ENCODE results near the gene ST7L. TPM values are rescaled to one million over a fixed set of nuclear protein-coding genes. Genes with fewer than 3 reads are reported as not detected.

The ST7L gene
- total RNA-seq, 4 donors from 2014 or later: 18.2 to 34.1 (median 19.9) TPM

DNA sequence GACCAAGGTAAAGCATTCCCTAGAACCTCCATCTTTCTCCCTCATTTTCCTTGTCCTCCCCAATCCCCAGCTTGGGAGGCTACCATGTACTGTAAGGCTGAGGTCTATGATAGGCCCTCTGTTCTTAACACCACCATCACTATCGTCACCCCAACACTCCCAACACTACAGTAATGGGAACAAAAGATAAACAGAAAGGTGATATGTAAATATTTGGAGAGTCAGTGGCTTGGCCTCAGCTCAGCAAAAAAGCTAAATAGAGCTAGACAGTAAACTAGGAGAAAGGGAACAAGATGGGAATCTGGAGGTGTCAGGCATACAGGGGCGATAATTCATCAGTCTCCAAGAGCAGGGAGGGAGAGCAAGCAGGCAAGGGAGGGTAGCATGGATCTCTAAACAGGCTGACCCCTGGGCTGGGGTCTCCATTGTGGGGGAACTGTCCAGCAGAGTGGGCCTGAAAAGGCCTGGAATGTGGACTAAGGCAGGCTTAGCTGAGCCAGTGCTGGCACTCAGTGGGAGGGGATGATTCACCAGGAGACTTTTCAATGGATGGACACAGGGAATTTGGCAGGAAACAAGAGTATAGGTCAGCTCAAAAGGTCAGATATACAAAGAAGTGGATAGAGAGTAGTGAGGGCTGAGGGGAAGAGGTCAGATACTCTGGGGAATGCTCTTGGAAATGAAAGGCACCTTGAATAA, 103.5 kb downstream of the ST7L start:
- no peak overlapping the region for H3K27ac ChIP-seq
- no peaks in the 10 kb centered on the region for H3K9me3 ChIP-seq
- H3K4me3 ChIP-seq: no peak overlapping the region
- H3K27me3 ChIP-seq: peaks cover 3% of the 10 kb centered on the region
- TF ChIP-seq EP300 (IDR thresholded peaks at IDR 0.05) (no peak), POLR2AphosphoS5 (IDR thresholded peaks at IDR 0.05) (no peak), POLR2A (IDR thresholded peaks at IDR 0.05) (no peak)
- TF ChIP-seq, protein P1, sequence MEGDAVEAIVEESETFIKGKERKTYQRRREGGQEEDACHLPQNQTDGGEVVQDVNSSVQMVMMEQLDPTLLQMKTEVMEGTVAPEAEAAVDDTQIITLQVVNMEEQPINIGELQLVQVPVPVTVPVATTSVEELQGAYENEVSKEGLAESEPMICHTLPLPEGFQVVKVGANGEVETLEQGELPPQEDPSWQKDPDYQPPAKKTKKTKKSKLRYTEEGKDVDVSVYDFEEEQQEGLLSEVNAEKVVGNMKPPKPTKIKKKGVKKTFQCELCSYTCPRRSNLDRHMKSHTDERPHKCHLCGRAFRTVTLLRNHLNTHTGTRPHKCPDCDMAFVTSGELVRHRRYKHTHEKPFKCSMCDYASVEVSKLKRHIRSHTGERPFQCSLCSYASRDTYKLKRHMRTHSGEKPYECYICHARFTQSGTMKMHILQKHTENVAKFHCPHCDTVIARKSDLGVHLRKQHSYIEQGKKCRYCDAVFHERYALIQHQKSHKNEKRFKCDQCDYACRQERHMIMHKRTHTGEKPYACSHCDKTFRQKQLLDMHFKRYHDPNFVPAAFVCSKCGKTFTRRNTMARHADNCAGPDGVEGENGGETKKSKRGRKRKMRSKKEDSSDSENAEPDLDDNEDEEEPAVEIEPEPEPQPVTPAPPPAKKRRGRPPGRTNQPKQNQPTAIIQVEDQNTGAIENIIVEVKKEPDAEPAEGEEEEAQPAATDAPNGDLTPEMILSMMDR (IDR thresholded peaks at IDR 0.05): no peak
- peaks cover 0 to 14% (median 3%) of the 10 kb centered on the region in 3 donors for H3K4me1 ChIP-seq
- no peak for ATAC-seq
- peaks cover 0 to 11% of the 10 kb centered on the region in 2 donors for H3K36me3 ChIP-seq
- WGBS, 2 donors (ENCODE audit: low coverage in 1 of 2): 67 to 73% methylated on average over 1 of the region's 2 CpGs

DNA sequence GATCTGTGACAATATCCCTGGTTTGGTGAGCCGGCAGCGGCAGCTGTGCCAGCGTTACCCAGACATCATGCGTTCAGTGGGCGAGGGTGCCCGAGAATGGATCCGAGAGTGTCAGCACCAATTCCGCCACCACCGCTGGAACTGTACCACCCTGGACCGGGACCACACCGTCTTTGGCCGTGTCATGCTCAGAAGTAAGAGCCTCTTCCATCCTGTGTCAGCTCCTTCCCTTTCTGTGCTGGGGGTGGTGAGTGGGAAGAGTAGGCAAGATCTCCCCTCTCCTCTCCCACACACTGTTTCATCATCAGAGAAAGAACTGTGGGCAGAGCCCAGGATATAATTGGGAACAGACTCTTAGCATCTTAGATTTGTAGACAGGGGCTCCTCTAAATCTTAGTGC, 104.0 kb downstream of the ST7L start:
- peaks cover 0 to 6% of the 10 kb centered on the region in 2 donors for H3K36me3 ChIP-seq
- no peak for TF ChIP-seq POLR2A (IDR thresholded peaks at IDR 0.05)
- TF ChIP-seq POLR2AphosphoS5 (IDR thresholded peaks at IDR 0.05): no peak
- TF ChIP-seq EP300 (IDR thresholded peaks at IDR 0.05): no peak
- TF ChIP-seq, protein P1 (IDR thresholded peaks at IDR 0.05): no peak
- H3K4me3 ChIP-seq: no peak overlapping the region
- peaks cover 8% of the 10 kb centered on the region for H3K27me3 ChIP-seq
- H3K9me3 ChIP-seq: no peaks in the 10 kb centered on the region
- WGBS, 2 donors (ENCODE audit: low coverage in 1 of 2): 90% methylated on average over 2 of the region's 12 CpGs; no CpG with 5 or more reads in 1 of the 2 donors
- no peak for ATAC-seq
- H3K27ac ChIP-seq: no peak overlapping the region
- peaks cover 0 to 14% (median 3%) of the 10 kb centered on the region in 3 donors for H3K4me1 ChIP-seq

DNA sequence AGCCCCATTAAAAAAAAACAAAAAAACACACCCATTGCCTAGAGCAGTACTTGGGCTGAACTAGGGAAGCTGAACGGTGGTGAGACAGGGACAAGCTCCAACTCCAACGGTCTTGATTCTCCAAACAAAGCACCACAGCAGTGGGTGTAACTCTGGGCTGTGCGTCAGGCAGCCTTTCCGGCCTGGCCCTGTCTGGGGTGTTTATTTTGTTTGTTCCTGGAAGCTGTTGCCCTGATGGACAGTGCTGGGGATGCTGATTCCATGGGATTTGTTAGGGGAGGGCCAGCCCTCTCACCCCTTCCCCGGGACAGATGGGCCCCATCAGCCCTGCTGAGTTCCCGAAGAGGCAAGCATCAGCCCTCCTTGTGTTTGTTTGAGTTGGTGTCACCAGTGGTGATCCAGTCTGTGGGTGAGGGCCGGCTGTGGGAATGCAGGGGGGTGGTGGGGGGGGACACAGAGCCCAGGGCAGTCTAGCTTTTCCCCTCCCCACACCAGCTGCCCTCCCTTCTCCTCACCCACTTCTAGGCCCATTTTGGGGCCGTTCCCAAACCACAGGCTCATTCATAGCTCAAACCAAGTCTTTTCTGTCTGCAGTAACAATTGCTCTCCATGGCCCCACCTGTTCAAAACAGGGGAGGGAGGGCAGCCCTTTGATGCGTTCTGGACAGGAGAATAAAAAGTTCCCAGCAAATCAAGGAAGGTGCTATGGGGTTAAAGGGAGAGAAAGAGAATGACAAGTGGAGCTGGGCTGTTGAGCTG, 105.7 kb downstream of the ST7L start:
- Histone ChIP-seq H3K36me3 (peaks cover 0 to 6% of the 10 kb centered on the region in 2 donors), H3K9me3 (no peaks in the 10 kb centered on the region), H3K4me1 (peaks cover 0 to 27% (median 4%) of the 10 kb centered on the region in 3 donors), H3K27me3 (peaks cover 24% of the 10 kb centered on the region), H3K4me3 (no peak overlapping the region), H3K27ac (peak overlapping the region in 2 of 4 donors; percentile 64 to 65)
- ATAC-seq: peak; percentile 54
- 50 to 59% methylated on average over 4 of the region's 9 CpGs for WGBS, 2 donors (ENCODE audit: low coverage in 1 of 2)
- TF ChIP-seq, protein P1 (IDR thresholded peaks at IDR 0.05): no peak
- no peak for TF ChIP-seq POLR2AphosphoS5 (IDR thresholded peaks at IDR 0.05)
- TF ChIP-seq EP300 (IDR thresholded peaks at IDR 0.05): no peak
- no peak for TF ChIP-seq POLR2A (IDR thresholded peaks at IDR 0.05)

DNA sequence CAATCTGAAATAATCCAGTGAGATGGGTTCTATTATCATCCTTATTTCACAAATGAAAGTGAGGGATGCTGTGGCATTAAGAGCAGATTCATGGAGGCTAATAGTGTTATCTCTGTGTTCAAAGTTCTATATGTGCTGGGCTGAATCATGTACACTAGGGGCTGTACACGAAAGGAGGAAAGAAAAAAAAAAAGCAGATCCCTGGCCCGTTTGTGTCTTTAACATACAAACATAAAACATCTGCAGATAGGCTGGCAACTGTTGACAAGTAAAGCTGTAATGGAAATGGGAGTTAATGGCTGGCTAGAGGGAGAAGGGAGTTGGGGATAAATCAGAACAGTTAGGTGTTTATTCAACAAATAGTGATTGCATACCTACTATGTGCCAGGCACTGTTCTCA, 107.0 kb downstream of the ST7L start:
- Histone ChIP-seq H3K4me1 (peaks cover 0 to 35% (median 6%) of the 10 kb centered on the region in 3 donors), H3K9me3 (no peaks in the 10 kb centered on the region), H3K4me3 (no peak overlapping the region), H3K27ac (no peak overlapping the region), H3K27me3 (peaks cover 38% of the 10 kb centered on the region), H3K36me3 (no peaks in the 10 kb centered on the region)
- TF ChIP-seq, protein P1 (IDR thresholded peaks at IDR 0.05): no peak
- no peak for TF ChIP-seq POLR2AphosphoS5 (IDR thresholded peaks at IDR 0.05)
- no peak for TF ChIP-seq EP300 (IDR thresholded peaks at IDR 0.05)
- WGBS, 2 donors (ENCODE audit: low coverage in 1 of 2): 38% methylated on average over 2 of the region's 2 CpGs; no CpG with 5 or more reads in 1 of the 2 donors
- no peak for ATAC-seq
